IMR-90 (cell line): ENCODE data around the gene CNPY4. TPM values are rescaled to one million over a fixed set of nuclear protein-coding genes. Genes with fewer than 3 reads are reported as not detected.

Source experiments
- ATAC-seq: fragments of 200-7000 bp; cut with Tn5 transposase; 2 replicates; pipeline ENCODE4 v1.9.1; 2020; ENCODE audit warnings: low read depth, mild to moderate bottlenecking, moderate library complexity
- BruUV-seq: library from RNA; stranded (reverse); fragments of 400-500 nt; replicated peaks from 2 replicates; lab custom pipeline; 2021; lab: Mats Ljungman, UMichigan
- CTCF ChIA-PET: fragments of 300-600 bp; formaldehyde crosslinking; extraction: SDS; loops from one replicate; lab custom pipeline; 2021; ENCODE audit warnings: antibody characterized with exemption; lab: Yijun Ruan, JAX
- POLR2A ChIA-PET: fragments of 300-600 bp; sonication (Branson Sonifier 250); formaldehyde crosslinking; loops from one replicate; lab custom pipeline; 2022; ENCODE audit warnings: antibody characterized with exemption; ENCODE audit not compliant: unreplicated experiment; lab: Charles Lee
- DNase-seq: peaks from one replicate; pipeline ENCODE4 v3.0.0; 2013
- H2AFZ ChIP-seq: replicated peaks from 2 replicates; pipeline ENCODE3; 2013; ENCODE audit warnings: low read length, mild to moderate bottlenecking; ENCODE audit not compliant: poor library complexity
- H2AK5ac ChIP-seq: 2 replicates; pipeline ENCODE4 v1.6.1; 2013; ENCODE audit warnings: low read depth, low read length, inconsistent platforms
- H2AK9ac ChIP-seq: replicated peaks from 2 replicates; pipeline ENCODE3; 2013; ENCODE audit warnings: mild to moderate bottlenecking, low read depth, low read length, moderate library complexity; ENCODE audit not compliant: poor library complexity
- H2BK120ac ChIP-seq: 2 replicates; pipeline ENCODE4 v1.6.1; 2013; ENCODE audit warnings: low read depth, low read length, inconsistent platforms
- H2BK15ac ChIP-seq: 3 replicates; pipeline ENCODE4 v1.6.1; 2013; ENCODE audit warnings: low read depth, low read length, inconsistent platforms
- H2BK20ac ChIP-seq: 2 replicates; pipeline ENCODE4 v1.6.1; 2013; ENCODE audit warnings: low read depth, mild to moderate bottlenecking, inconsistent platforms, low read length, moderate library complexity
- H2BK5ac ChIP-seq: 2 replicates; pipeline ENCODE4 v1.6.1; 2013; ENCODE audit warnings: mild to moderate bottlenecking, low read depth, low read length, inconsistent platforms; ENCODE audit not compliant: poor library complexity, severe bottlenecking
- H3K14ac ChIP-seq: replicated peaks from 2 replicates; pipeline ENCODE4 v1.6.1; 2013; ENCODE audit warnings: low read depth, low read length, inconsistent platforms
- H3K18ac ChIP-seq: 2 replicates; pipeline ENCODE4 v1.6.1; 2013; ENCODE audit warnings: low read depth, low read length, control low read depth
- H3K23ac ChIP-seq: 2 replicates; pipeline ENCODE4 v1.6.1; 2013; ENCODE audit warnings: low read depth, low read length, inconsistent platforms
- H3K27ac ChIP-seq: 2 replicates; pipeline ENCODE4 v1.5.1; 2013; ENCODE audit warnings: mild to moderate bottlenecking, control low read depth, low read length; ENCODE audit not compliant: insufficient read depth
- H3K27me3 ChIP-seq: 2 replicates; pipeline ENCODE4 v1.6.1; 2013; ENCODE audit warnings: low read length; ENCODE audit not compliant: control insufficient read depth, insufficient read depth
- H3K36me3 ChIP-seq: 2 replicates; pipeline ENCODE4 v1.6.1; 2013; ENCODE audit warnings: low read length, mixed read lengths; ENCODE audit not compliant: control insufficient read depth, insufficient read depth
- H3K4ac ChIP-seq: 2 replicates; pipeline ENCODE4 v1.6.1; 2013; ENCODE audit warnings: low read depth, low read length, inconsistent platforms
- H3K4me1 ChIP-seq: 2 replicates; pipeline ENCODE4 v1.6.1; 2013; ENCODE audit warnings: low read length, mixed read lengths; ENCODE audit not compliant: control insufficient read depth, insufficient read depth
- H3K4me2 ChIP-seq: 2 replicates; pipeline ENCODE4 v1.6.1; 2013; ENCODE audit warnings: low read depth, mild to moderate bottlenecking, control low read depth, low read length, moderate library complexity
- H3K4me3 ChIP-seq: 2 replicates; pipeline ENCODE4 v1.5.1; 2013; ENCODE audit warnings: low read depth, mild to moderate bottlenecking, control low read depth, low read length, moderate library complexity; ENCODE audit not compliant: insufficient read depth
- H3K56ac ChIP-seq: 2 replicates; pipeline ENCODE4 v1.6.1; 2013; ENCODE audit warnings: low read length, inconsistent platforms; ENCODE audit not compliant: insufficient read depth; ENCODE audit errors: extremely low read depth
- H3K79me1 ChIP-seq, 2 experiments: 2 replicates each; pipeline ENCODE4 v1.6.1; 2013; ENCODE audit warnings: low read length in 2 of 2, inconsistent platforms in 1 of 2, low read depth in 1 of 2
- H3K9ac ChIP-seq: 2 replicates; pipeline ENCODE4 v1.6.1; 2013; ENCODE audit warnings: low read depth, low read length, control low read depth
- H3K9me1 ChIP-seq: 2 replicates; pipeline ENCODE4 v1.6.1; 2013; ENCODE audit warnings: low read length, inconsistent platforms; ENCODE audit not compliant: insufficient read depth
- H3K9me3 ChIP-seq: 2 replicates; pipeline ENCODE4 v1.6.1; 2013; ENCODE audit warnings: low read length; ENCODE audit not compliant: control insufficient read depth, insufficient read depth
- H4K20me1 ChIP-seq: 2 replicates; pipeline ENCODE4 v1.6.1; 2013; ENCODE audit warnings: low read length, inconsistent platforms; ENCODE audit not compliant: insufficient read depth
- H4K5ac ChIP-seq: 2 replicates; pipeline ENCODE4 v1.6.1; 2013; ENCODE audit warnings: mild to moderate bottlenecking, low read depth, low read length, control low read depth
- H4K8ac ChIP-seq, 2 experiments: 2 replicates each; pipeline ENCODE4 v1.6.1; 2013; ENCODE audit warnings: low read depth in 2 of 2, low read length in 2 of 2, control low read depth in 1 of 2, inconsistent platforms in 1 of 2
- H4K91ac ChIP-seq: 2 replicates; pipeline ENCODE4 v1.6.1; 2013; ENCODE audit warnings: low read depth, low read length, inconsistent platforms; ENCODE audit not compliant: insufficient read depth
- BHLHE40 ChIP-seq: fragments of 150-350 bp; IDR thresholded peaks from 2 replicates; pipeline ENCODE4 v1.6.1; 2016; ENCODE audit warnings: mild to moderate bottlenecking, low read depth, low read length
- CEBPB ChIP-seq: IDR thresholded peaks from 2 replicates; pipeline ENCODE4 v1.6.1; 2012; ENCODE audit warnings: low read depth, low read length, improper control_type of control experiment
- CHD1 ChIP-seq: IDR thresholded peaks from 2 replicates; pipeline ENCODE4 v1.6.1; 2012; ENCODE audit warnings: low read depth, low read length, improper control_type of control experiment
- POLR2A ChIP-seq: IDR thresholded peaks from 2 replicates; pipeline ENCODE4 v1.6.1; 2012; ENCODE audit warnings: mild to moderate bottlenecking, low read depth, low read length
- RAD21 ChIP-seq: IDR thresholded peaks from 2 replicates; pipeline ENCODE4 v1.6.1; 2012; ENCODE audit warnings: low read length, improper control_type of control experiment
- RCOR1 ChIP-seq: IDR thresholded peaks from 2 replicates; pipeline ENCODE4 v1.6.1; 2012; ENCODE audit warnings: mild to moderate bottlenecking, low read length, improper control_type of control experiment; ENCODE audit not compliant: insufficient replicate concordance
- RFX5 ChIP-seq: IDR thresholded peaks from 2 replicates; pipeline ENCODE4 v1.8.0; 2012; ENCODE audit warnings: low read depth, mild to moderate bottlenecking, low read length, moderate library complexity
- WGBS, 2 experiments: methylation state at CpG; one replicate each; pipeline versions ENCODE4 v1.1.5 to v1.1.7; 2013; ENCODE audit warnings: missing lambda C conversion rate in 2 of 2; ENCODE audit not compliant: insufficient read length in 1 of 2; ENCODE audit errors: extremely low coverage in 2 of 2; 5-methylcytosine and 5-hydroxymethylcytosine counted together
- dilution Hi-C: fragments of 300-500 bp; cut with HindIII; formaldehyde crosslinking; loops from one replicate; pipeline ENCODE4 v1.14.3; 2018; ENCODE audit warnings: low sequenced_read_pairs; ENCODE audit not compliant: unreplicated experiment
- in situ Hi-C: fragments of 300-500 bp; cut with MboI; formaldehyde crosslinking; loops from 3 replicates; pipeline ENCODE4 v1.14.3; 2019; ENCODE audit warnings: low sequenced_read_pairs, inconsistent platforms, mixed read lengths
- intact Hi-C: fragments of 100-400 bp; cut with micrococcal nuclease; formaldehyde crosslinking; loops from 2 replicates; pipeline ENCODE4 v1.10.0; 2022
- polyA plus RNA-seq, 3 experiments: library from polyadenylated mRNA; depleted of rRNA; stranded (reverse); fragments of >200 nt; gene quantifications; 2 replicates each; pipeline ENCODE4 v1.2.3, GENCODE V29; 2012; ENCODE audit warnings: low replicate concordance in 1 of 3
- total RNA-seq: library from RNA; depleted of rRNA; stranded (reverse); fragments of >200 nt; gene quantifications from 2 replicates; pipeline ENCODE4 v1.2.3, GENCODE V29; 2012

The CNPY4 gene
- total and polyA plus RNA-seq, 2 of the 4 experiments (the other 2 are of a cell fraction) = 13.3 to 21.9 TPM

GRCh38 chr7:100071018-100071723 lies 48.3 kb upstream of the CNPY4 start:
- no peak overlapping the region for H2BK15ac ChIP-seq
- H3K79me1 ChIP-seq = peaks cover 23 to 38% of the 10 kb centered on the region in 2 experiments
- no TSS peak for BruUV-seq
- no peak overlapping the region for H3K18ac ChIP-seq
- ChIA-PET POLR2A (interaction anchor here (0.6 kb wide), 1 partner anchor 1166 kb away, joined by 3 read pairs; the partner anchor contains the start of gene CLDN15), CTCF (no interaction called here)
- TF ChIP-seq BHLHE40 = no peak
- TF ChIP-seq RFX5 = no peak
- TF ChIP-seq RAD21 = no peak
- no peak for TF ChIP-seq CEBPB
- TF ChIP-seq RCOR1 = no peak
- no peak for TF ChIP-seq POLR2A
- no peak for TF ChIP-seq CHD1
- ATAC-seq (no peak), DNase-seq (no peak)
- H2AK5ac ChIP-seq = no peak overlapping the region
- no peak overlapping the region for H4K5ac ChIP-seq
- 100% methylated on average over 3 of the region's 11 CpGs; no CpG with 5 or more reads in 1 of the 2 experiments for WGBS, 2 experiments
- no peaks in the 10 kb centered on the region for H3K27me3 ChIP-seq
- H3K23ac ChIP-seq = no peak overlapping the region
- H2AK9ac ChIP-seq = no peak overlapping the region
- no peaks in the 10 kb centered on the region for H3K4me1 ChIP-seq
- H3K4me3 ChIP-seq = no peak overlapping the region
- H3K56ac ChIP-seq = no peak overlapping the region; the same call in 1 of the 2 replicates
- no peaks in the 10 kb centered on the region for H3K9me1 ChIP-seq
- intact Hi-C loops = no loop called here
- no peak overlapping the region for H3K27ac ChIP-seq
- H4K8ac ChIP-seq = no peak overlapping the region
- no peak overlapping the region for H3K4me2 ChIP-seq
- no peak overlapping the region for H3K4ac ChIP-seq
- no peak overlapping the region for H3K9ac ChIP-seq
- no peak overlapping the region for H2AFZ ChIP-seq
- H2BK5ac ChIP-seq = no peak overlapping the region
- H3K9me3 ChIP-seq = peaks cover 72% of the 10 kb centered on the region
- dilution Hi-C loops = no loop called here
- H2BK120ac ChIP-seq = no peak overlapping the region
- H3K36me3 ChIP-seq = peaks cover 79% of the 10 kb centered on the region
- no peak overlapping the region for H3K14ac ChIP-seq
- no peak overlapping the region for H2BK20ac ChIP-seq
- H4K91ac ChIP-seq = no peak overlapping the region
- no peaks in the 10 kb centered on the region; the same call in 1 of the 2 replicates for H4K20me1 ChIP-seq
- in situ Hi-C loops = no loop called here
